ENCODE measurements around the gene CHD5. TPM values are rescaled to one million over a fixed set of nuclear protein-coding genes. Genes with fewer than 3 reads are reported as not detected.

CHD5 gene
- total and polyA plus RNA-seq, 2 of the 13 experiments (the other 11 are each of a cell fraction or from before 2014, with no cell fraction given): 0.02 to 0.21 TPM

DNA sequence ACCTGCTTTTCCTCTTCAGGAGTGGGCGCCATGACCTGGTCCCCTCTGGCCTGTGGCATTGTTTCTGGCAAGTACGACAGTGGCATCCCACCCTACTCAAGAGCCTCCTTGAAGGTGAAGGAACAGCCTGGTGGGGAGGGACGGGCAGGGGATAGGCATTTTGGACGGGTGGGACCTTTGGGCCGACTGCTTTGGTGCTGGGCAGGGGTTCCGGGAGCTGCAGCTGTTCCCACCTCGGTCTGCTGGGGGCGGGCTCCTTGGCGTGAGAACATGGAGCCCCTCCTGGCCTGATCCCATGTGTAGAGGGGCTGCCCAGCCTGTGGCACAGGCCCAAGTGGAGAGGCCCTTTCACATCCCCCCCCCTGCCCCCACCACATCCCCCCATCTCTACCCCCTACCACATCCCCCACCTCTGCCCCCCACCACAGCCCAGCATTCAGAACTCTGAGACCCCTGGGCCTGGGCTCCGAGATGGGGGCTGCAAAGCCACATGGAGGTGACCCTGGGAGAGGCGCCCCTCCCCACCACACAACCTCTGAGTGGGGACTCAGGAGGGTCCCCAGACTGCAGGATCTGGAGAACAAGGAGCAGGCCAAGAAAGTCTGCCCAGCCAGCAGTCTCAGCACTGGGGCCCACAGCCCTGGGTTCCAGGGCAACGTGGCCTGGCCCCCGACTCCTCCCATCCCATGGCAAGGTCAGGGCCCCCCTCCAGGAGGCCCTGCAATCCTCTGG lies 84.4 kb downstream of the CHD5 start (continued):
- TF ChIP-seq, protein P1, sequence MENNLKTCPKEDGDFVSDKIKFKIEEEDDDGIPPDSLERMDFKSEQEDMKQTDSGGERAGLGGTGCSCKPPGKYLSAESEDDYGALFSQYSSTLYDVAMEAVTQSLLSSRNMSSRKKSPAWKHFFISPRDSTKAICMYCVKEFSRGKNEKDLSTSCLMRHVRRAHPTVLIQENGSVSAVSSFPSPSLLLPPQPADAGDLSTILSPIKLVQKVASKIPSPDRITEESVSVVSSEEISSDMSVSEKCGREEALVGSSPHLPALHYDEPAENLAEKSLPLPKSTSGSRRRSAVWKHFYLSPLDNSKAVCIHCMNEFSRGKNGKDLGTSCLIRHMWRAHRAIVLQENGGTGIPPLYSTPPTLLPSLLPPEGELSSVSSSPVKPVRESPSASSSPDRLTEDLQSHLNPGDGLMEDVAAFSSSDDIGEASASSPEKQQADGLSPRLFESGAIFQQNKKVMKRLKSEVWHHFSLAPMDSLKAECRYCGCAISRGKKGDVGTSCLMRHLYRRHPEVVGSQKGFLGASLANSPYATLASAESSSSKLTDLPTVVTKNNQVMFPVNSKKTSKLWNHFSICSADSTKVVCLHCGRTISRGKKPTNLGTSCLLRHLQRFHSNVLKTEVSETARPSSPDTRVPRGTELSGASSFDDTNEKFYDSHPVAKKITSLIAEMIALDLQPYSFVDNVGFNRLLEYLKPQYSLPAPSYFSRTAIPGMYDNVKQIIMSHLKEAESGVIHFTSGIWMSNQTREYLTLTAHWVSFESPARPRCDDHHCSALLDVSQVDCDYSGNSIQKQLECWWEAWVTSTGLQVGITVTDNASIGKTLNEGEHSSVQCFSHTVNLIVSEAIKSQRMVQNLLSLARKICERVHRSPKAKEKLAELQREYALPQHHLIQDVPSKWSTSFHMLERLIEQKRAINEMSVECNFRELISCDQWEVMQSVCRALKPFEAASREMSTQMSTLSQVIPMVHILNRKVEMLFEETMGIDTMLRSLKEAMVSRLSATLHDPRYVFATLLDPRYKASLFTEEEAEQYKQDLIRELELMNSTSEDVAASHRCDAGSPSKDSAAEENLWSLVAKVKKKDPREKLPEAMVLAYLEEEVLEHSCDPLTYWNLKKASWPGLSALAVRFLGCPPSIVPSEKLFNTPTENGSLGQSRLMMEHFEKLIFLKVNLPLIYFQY (CRISPR knock-in tag; IDR thresholded peaks at IDR 0.05; ENCODE audit: borderline replicate concordance): no peak
- TF ChIP-seq ZKSCAN8 (CRISPR knock-in tag; IDR thresholded peaks at IDR 0.05; ENCODE audit: borderline replicate concordance): no peak
- TF ChIP-seq ZFY (CRISPR knock-in tag; IDR thresholded peaks at IDR 0.05): no peak
- no peak for TF ChIP-seq ZNF256 (CRISPR knock-in tag; conservative IDR thresholded peaks at IDR 0.05)
- TF ChIP-seq ATF7-NPFF (CRISPR knock-in tag; IDR thresholded peaks at IDR 0.05; ENCODE audit: low read depth): no peak
- TF ChIP-seq, protein P2, sequence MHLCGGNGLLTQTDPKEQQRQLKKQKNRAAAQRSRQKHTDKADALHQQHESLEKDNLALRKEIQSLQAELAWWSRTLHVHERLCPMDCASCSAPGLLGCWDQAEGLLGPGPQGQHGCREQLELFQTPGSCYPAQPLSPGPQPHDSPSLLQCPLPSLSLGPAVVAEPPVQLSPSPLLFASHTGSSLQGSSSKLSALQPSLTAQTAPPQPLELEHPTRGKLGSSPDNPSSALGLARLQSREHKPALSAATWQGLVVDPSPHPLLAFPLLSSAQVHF (CRISPR knock-in tag; IDR thresholded peaks at IDR 0.05): no peak
- TF ChIP-seq ZNF432 (CRISPR knock-in tag; IDR thresholded peaks at IDR 0.05; ENCODE audit: borderline replicate concordance): no peak
- TF ChIP-seq ZNF724P (CRISPR knock-in tag; IDR thresholded peaks at IDR 0.05; ENCODE audit: borderline replicate concordance): no peak
- TF ChIP-seq RFXANK (CRISPR knock-in tag; IDR thresholded peaks at IDR 0.05): no peak
- TF ChIP-seq ZNF775 (CRISPR knock-in tag; IDR thresholded peaks at IDR 0.05; ENCODE audit: borderline replicate concordance): no peak
- TF ChIP-seq ZBTB21 (CRISPR knock-in tag; IDR thresholded peaks at IDR 0.05): no peak
- TF ChIP-seq, protein P3, sequence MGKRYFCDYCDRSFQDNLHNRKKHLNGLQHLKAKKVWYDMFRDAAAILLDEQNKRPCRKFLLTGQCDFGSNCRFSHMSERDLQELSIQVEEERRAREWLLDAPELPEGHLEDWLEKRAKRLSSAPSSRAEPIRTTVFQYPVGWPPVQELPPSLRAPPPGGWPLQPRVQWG (CRISPR knock-in tag; IDR thresholded peaks at IDR 0.05; ENCODE audit: borderline replicate concordance, low read depth): no peak

All from HepG2 (cell line).